Thyroid gland (tissue), 4 donors: ENCODE measurements around the gene DDB1. TPM values are rescaled to one million over a fixed set of nuclear protein-coding genes. Genes with fewer than 3 reads are reported as not detected.

Source experiments
- DNase-seq, 2 donors: peaks; one replicate each; pipeline ENCODE4 v3.0.0-alpha.2; 2019
- H3K27ac ChIP-seq, 3 donors: fragments of 200-600 bp; sonication (generic); 1 replicate in 2 of 3; 2 replicates in 1 of 3; pipeline ENCODE4 v1.5.1; 2016 to 2019; ENCODE audit warnings: mild to moderate bottlenecking in 1 of 3, moderate library complexity in 1 of 3
- H3K27me3 ChIP-seq: fragments of 200-600 bp; sonication (generic); one replicate; pipeline ENCODE4 v1.5.1; 2019
- H3K36me3 ChIP-seq, 2 donors: fragments of 200-600 bp; sonication (generic); one replicate each; pipeline ENCODE4 v1.5.1; 2016 to 2019
- H3K4me1 ChIP-seq, 2 donors: fragments of 200-600 bp; sonication (generic); one replicate each; pipeline ENCODE4 v1.5.1; 2017 to 2019
- H3K4me3 ChIP-seq, 3 donors: fragments of 200-600 bp; sonication (generic); replicated peaks in 1 of 3; 1 replicate in 2 of 3; 2 replicates in 1 of 3; pipeline ENCODE4 v1.5.1; 2016; ENCODE audit warnings: mild to moderate bottlenecking in 1 of 3
- H3K9me3 ChIP-seq: fragments of 200-600 bp; sonication (generic); one replicate; pipeline ENCODE4 v1.5.1; 2017
- POLR2A ChIP-seq, 2 donors: fragments of 450-650 bp; IDR thresholded peaks; one replicate each; pipeline ENCODE4 v1.6.1; 2017; ENCODE audit warnings: antibody characterized with exemption in 2 of 2, mild to moderate bottlenecking in 2 of 2, moderate library complexity in 1 of 2
- WGBS, 2 donors: methylation state at CpG; one replicate each; pipeline ENCODE4 v1.1.5; 2017; 5-methylcytosine and 5-hydroxymethylcytosine counted together
- intact Hi-C: fragments of 100-400 bp; cut with DNase I; formaldehyde crosslinking; loops from one replicate; pipeline ENCODE4 v1.15.1; 2023
- total RNA-seq, 4 donors: library from RNA; depleted of rRNA; stranded (reverse); fragments of >200 nt; gene quantifications; one replicate each; pipeline ENCODE4 v1.2.3, GENCODE V29; 2016
- TF ChIP-seq, protein P1 (sequence below), 6 experiments: fragments of 200-600 bp in 3 of 6; fragments of 450-650 bp in 3 of 6; sonication (generic) in 3 of 6; IDR thresholded peaks; one replicate each; pipeline ENCODE4 v1.5.1; 2016 to 2019; ENCODE audit warnings: antibody characterized with exemption in 6 of 6, mild to moderate bottlenecking in 2 of 6, inconsistent platforms in 1 of 6, moderate library complexity in 1 of 6

Gene DDB1
- total RNA-seq, 4 donors from 2014 or later, result 132 to 211 (median 182) TPM

DNA sequence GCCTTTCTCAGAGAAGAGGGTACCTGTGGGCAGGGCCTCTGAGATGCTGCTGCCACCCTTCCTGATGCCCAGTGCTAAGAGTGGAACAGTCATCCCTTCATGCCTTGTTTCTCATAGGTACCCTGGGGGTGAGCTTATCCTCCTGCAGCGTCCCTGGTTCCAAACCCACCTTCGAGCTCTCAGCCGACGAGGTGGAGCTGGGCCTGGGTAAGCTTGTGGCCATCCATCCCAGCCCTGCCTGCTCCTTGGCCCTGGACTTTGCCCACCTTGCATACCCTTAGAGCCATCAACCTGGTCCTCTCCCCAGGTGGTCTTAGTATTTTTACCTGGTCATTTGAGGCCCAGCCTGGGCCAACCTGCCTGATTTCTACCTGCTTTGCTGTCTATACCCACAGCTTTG, 8.8 kb upstream of the DDB1 start:
- Histone ChIP-seq H3K4me1 (no peaks in the 10 kb centered on the region), H3K36me3 (peaks cover 3 to 9% of the 10 kb centered on the region in 2 donors), H3K27ac (no peak overlapping the region), H3K27me3 (no peaks in the 10 kb centered on the region), H3K4me3 (no peak overlapping the region), H3K9me3 (no peaks in the 10 kb centered on the region)
- WGBS, 2 donors, result 94 to 95% methylated on average over 4 of the region's 4 CpGs
- no peak for DNase-seq
- intact Hi-C loops, result no loop called here
- TF ChIP-seq, protein P1, sequence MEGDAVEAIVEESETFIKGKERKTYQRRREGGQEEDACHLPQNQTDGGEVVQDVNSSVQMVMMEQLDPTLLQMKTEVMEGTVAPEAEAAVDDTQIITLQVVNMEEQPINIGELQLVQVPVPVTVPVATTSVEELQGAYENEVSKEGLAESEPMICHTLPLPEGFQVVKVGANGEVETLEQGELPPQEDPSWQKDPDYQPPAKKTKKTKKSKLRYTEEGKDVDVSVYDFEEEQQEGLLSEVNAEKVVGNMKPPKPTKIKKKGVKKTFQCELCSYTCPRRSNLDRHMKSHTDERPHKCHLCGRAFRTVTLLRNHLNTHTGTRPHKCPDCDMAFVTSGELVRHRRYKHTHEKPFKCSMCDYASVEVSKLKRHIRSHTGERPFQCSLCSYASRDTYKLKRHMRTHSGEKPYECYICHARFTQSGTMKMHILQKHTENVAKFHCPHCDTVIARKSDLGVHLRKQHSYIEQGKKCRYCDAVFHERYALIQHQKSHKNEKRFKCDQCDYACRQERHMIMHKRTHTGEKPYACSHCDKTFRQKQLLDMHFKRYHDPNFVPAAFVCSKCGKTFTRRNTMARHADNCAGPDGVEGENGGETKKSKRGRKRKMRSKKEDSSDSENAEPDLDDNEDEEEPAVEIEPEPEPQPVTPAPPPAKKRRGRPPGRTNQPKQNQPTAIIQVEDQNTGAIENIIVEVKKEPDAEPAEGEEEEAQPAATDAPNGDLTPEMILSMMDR (IDR thresholded peaks at IDR 0.05), result no peak
- no peak for TF ChIP-seq POLR2A (IDR thresholded peaks at IDR 0.05)

DNA sequence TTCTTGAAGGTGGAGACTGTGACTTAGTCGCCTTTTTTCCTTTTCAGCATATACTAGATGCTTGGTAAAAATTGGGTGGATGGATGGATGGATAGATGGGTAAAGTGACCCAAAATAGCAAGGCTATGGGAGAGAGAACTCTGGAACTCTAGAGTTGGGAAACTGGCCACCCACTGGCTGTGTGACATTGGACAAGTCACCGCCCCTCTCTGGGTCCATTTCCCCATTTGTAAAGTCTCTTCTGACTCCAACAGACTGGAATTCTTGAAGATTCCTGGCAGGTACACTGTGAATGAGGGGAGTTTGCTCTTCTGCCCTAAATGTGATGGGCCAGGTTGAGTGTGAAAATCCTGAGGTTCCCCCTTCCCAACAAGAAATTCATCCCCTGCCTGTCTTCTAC, 8.1 kb upstream of the DDB1 start:
- Histone ChIP-seq H3K9me3 (no peaks in the 10 kb centered on the region), H3K4me1 (peaks cover 0 to 7% of the 10 kb centered on the region in 2 donors), H3K4me3 (no peak overlapping the region), H3K36me3 (peaks cover 3 to 9% of the 10 kb centered on the region in 2 donors), H3K27me3 (no peaks in the 10 kb centered on the region), H3K27ac (no peak overlapping the region)
- WGBS, 2 donors, result 98 to 100% methylated on average over 2 of the region's 2 CpGs
- no peak for TF ChIP-seq POLR2A (IDR thresholded peaks at IDR 0.05)
- TF ChIP-seq, protein P1 (IDR thresholded peaks at IDR 0.05), result no peak
- DNase-seq, result no peak
- intact Hi-C loops, result no loop called here

DNA sequence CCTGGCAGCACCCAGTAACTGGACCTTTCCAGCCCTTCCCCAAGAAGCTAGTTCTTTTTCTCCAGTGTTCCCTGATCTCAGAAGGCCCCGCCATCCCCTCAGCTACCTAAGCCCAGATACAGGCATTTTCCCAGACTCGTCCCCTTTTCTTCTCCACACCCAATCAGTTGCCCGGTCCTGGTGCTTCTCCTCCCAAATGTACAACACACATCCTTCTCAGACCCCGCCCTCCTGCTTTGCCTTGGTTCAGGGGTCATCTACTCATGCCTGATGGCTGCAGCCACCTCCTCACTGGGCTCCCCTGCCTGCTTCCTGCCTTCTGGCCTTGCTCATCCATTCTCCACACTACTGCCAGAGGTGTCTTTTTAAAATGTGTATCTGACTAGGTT, 6.6 kb upstream of the DDB1 start:
- H3K36me3 ChIP-seq, result peaks cover 3 to 9% of the 10 kb centered on the region in 2 donors
- intact Hi-C loops, result loop anchor here (2.0 to 10.0 kb wide), 2 partner anchors 45 to 85 kb away; no protein-coding TSS in a partner anchor
- WGBS, 2 donors, result 89 to 95% methylated on average over 4 of the region's 4 CpGs

DNA sequence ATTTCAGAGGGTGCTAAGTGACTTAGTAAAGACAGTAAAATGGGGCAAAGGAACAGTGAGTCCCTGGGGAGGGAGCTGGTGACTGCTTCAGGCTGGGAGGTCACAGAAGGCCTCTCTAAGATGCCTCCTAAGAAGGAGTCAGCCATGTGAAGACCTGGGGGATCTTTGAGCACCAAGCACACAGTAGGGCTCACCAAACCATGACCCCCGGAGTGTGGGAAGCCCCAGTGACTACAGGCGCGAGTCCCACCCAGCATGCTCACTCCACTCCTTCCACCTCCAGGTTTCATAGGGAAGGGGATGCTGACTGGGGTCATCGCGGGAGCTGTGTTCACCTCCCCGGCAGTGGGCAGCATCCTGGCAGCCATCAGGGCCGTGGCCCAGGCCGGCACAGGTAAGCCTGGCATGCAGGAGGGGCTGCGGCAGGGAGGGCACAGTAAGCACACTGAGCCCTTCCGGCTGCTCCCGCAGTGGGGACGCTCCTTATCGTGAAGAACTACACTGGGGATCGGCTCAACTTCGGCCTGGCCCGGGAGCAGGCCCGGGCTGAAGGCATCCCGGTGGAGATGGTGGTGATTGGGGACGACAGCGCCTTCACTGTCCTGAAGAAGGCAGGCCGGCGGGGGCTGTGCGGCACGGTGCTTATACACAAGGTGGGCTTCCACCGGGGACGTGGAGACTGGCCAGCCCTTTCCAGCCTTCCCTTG, 6.0 kb upstream of the DDB1 start:
- no peak for TF ChIP-seq POLR2A (IDR thresholded peaks at IDR 0.05)
- TF ChIP-seq, protein P1 (IDR thresholded peaks at IDR 0.05), result no peak
- intact Hi-C loops, result loop anchor here (2.0 to 10.0 kb wide), 2 partner anchors 46 to 84 kb away; no protein-coding TSS in a partner anchor
- Histone ChIP-seq H3K9me3 (no peaks in the 10 kb centered on the region), H3K36me3 (peaks cover 3 to 9% of the 10 kb centered on the region in 2 donors), H3K4me1 (peaks cover under 1 to 11% of the 10 kb centered on the region in 2 donors), H3K27me3 (no peaks in the 10 kb centered on the region), H3K27ac (no peak overlapping the region), H3K4me3 (no peak overlapping the region)
- 93 to 96% methylated on average over 4 to 24 of the region's 26 CpGs for WGBS, 2 donors
- no peak for DNase-seq

More for the DNA sequence above, 6.6 kb upstream of the DDB1 start:
- H3K4me3 ChIP-seq, result no peak overlapping the region
- H3K4me1 ChIP-seq, result peaks cover 0 to 11% of the 10 kb centered on the region in 2 donors
- H3K9me3 ChIP-seq, result no peaks in the 10 kb centered on the region
- no peak for DNase-seq
- no peak overlapping the region for H3K27ac ChIP-seq
- no peaks in the 10 kb centered on the region for H3K27me3 ChIP-seq
- TF ChIP-seq POLR2A (IDR thresholded peaks at IDR 0.05), result no peak
- TF ChIP-seq, protein P1 (IDR thresholded peaks at IDR 0.05), result no peak
